H9 (cell line): ENCODE results near the gene CAMKV. TPM values are rescaled to one million over a fixed set of nuclear protein-coding genes. Genes with fewer than 3 reads are reported as not detected.
"Not testable (repeated sequence)": the region's sequence is repeated elsewhere in the genome, so short reads cannot be mapped to it uniquely, and the experiment has no call there.

Experiments
- DNase-seq: peaks from one replicate; pipeline ENCODE4 v3.0.0-alpha.2; 2017
- H2AFZ ChIP-seq: one replicate; pipeline ENCODE4 v1.6.1; 2013; ENCODE audit warnings: mild to moderate bottlenecking, low read length, control low read depth, moderate library complexity
- H2AK5ac ChIP-seq: 2 replicates; pipeline ENCODE4 v1.6.1; 2013; ENCODE audit warnings: low read length, control low read depth, mixed read lengths; ENCODE audit not compliant: insufficient read length
- H2BK120ac ChIP-seq: one replicate; pipeline ENCODE4 v1.6.1; 2013; ENCODE audit warnings: low read depth, mild to moderate bottlenecking, low read length, control low read depth, inconsistent platforms; ENCODE audit not compliant: poor library complexity, severe bottlenecking
- H2BK12ac ChIP-seq: 2 replicates; pipeline ENCODE4 v1.6.1; 2013; ENCODE audit warnings: low read length, control low read depth, mixed read lengths, low read depth; ENCODE audit not compliant: insufficient read length
- H2BK15ac ChIP-seq: 2 replicates; pipeline ENCODE4 v1.6.1; 2013; ENCODE audit warnings: low read depth, low read length, control low read depth
- H2BK20ac ChIP-seq: one replicate; pipeline ENCODE4 v1.6.1; 2013; ENCODE audit warnings: low read depth, mild to moderate bottlenecking, low read length, control low read depth, inconsistent platforms; ENCODE audit not compliant: poor library complexity, severe bottlenecking
- H2BK5ac ChIP-seq: 2 replicates; pipeline ENCODE4 v1.6.1; 2013; ENCODE audit warnings: low read length, control low read depth, mixed read lengths; ENCODE audit not compliant: insufficient read length
- H3K14ac ChIP-seq: 2 replicates; pipeline ENCODE4 v1.6.1; 2013; ENCODE audit warnings: low read length, control low read depth; ENCODE audit not compliant: insufficient read depth
- H3K18ac ChIP-seq: 2 replicates; pipeline ENCODE4 v1.6.1; 2013; ENCODE audit warnings: low read depth, mild to moderate bottlenecking, mixed read lengths, low read length, control low read depth; ENCODE audit not compliant: insufficient read length
- H3K23ac ChIP-seq: 2 replicates; pipeline ENCODE4 v1.6.1; 2013; ENCODE audit warnings: low read length, control low read depth, mixed read lengths, low read depth; ENCODE audit not compliant: insufficient read length
- H3K23me2 ChIP-seq: 2 replicates; pipeline ENCODE4 v1.6.1; 2013; ENCODE audit warnings: low read depth, mild to moderate bottlenecking, mixed read lengths, low read length, control low read depth; ENCODE audit not compliant: insufficient read length, poor library complexity, severe bottlenecking
- H3K27ac ChIP-seq: 2 replicates; pipeline ENCODE4 v1.5.1; 2013; ENCODE audit warnings: low read length, control low read depth, mixed read lengths, low read depth; ENCODE audit not compliant: insufficient read length
- H3K27me3 ChIP-seq: 2 replicates; pipeline ENCODE4 v1.6.1; 2013; ENCODE audit warnings: low read length, control low read depth, inconsistent platforms; ENCODE audit not compliant: insufficient read depth
- H3K4ac ChIP-seq: 2 replicates; pipeline ENCODE4 v1.6.1; 2013; ENCODE audit warnings: low read depth, mild to moderate bottlenecking, control low read depth, inconsistent platforms, low read length, moderate library complexity
- H3K4me1 ChIP-seq: 2 replicates; pipeline ENCODE4 v1.6.1; 2013; ENCODE audit warnings: low read length, control low read depth, inconsistent platforms; ENCODE audit not compliant: insufficient read depth
- H3K4me2 ChIP-seq: 2 replicates; pipeline ENCODE4 v1.6.1; 2013; ENCODE audit warnings: low read length, control low read depth, mixed read lengths; ENCODE audit not compliant: insufficient read length, insufficient read depth
- H3K56ac ChIP-seq: 2 replicates; pipeline ENCODE4 v1.6.1; 2013; ENCODE audit warnings: low read depth, mild to moderate bottlenecking, mixed read lengths, low read length, control low read depth; ENCODE audit not compliant: insufficient read length
- H3K79me1 ChIP-seq: 2 replicates; pipeline ENCODE4 v1.6.1; 2013; ENCODE audit warnings: low read depth, mild to moderate bottlenecking, moderate library complexity, low read length, control low read depth, inconsistent platforms; ENCODE audit not compliant: insufficient read depth, poor library complexity, severe bottlenecking
- H3K79me2 ChIP-seq: 2 replicates; pipeline ENCODE4 v1.6.1; 2013; ENCODE audit warnings: low read length, control low read depth, inconsistent platforms; ENCODE audit not compliant: insufficient read depth
- H3K9ac ChIP-seq: 2 replicates; pipeline ENCODE4 v1.6.1; 2013; ENCODE audit warnings: low read length, control low read depth, mixed read lengths; ENCODE audit not compliant: insufficient read length; ENCODE audit errors: extremely low read depth
- H3K9me3 ChIP-seq: one replicate; pipeline ENCODE4 v1.6.1; 2013; ENCODE audit warnings: low read depth, low read length, inconsistent platforms; ENCODE audit not compliant: control insufficient read depth
- H3T11ph ChIP-seq: one replicate; pipeline ENCODE4 v1.6.1; 2013; ENCODE audit warnings: mild to moderate bottlenecking, low read length, control low read depth, inconsistent platforms
- H4K20me1 ChIP-seq: one replicate; pipeline ENCODE4 v1.6.1; 2013; ENCODE audit not compliant: control insufficient read depth, insufficient read length, insufficient read depth
- H4K5ac ChIP-seq: 2 replicates; pipeline ENCODE4 v1.6.1; 2013; ENCODE audit warnings: low read depth, mild to moderate bottlenecking, mixed read lengths, low read length, control low read depth; ENCODE audit not compliant: insufficient read length
- H4K8ac ChIP-seq: replicated peaks from 2 replicates; pipeline ENCODE4 v1.6.1; 2013; ENCODE audit warnings: low read length, control low read depth, mixed read lengths, low read depth; ENCODE audit not compliant: insufficient read length
- H4K91ac ChIP-seq: 2 replicates; pipeline ENCODE4 v1.6.1; 2013; ENCODE audit warnings: low read depth, mild to moderate bottlenecking, moderate library complexity, mixed read lengths, low read length, control low read depth; ENCODE audit not compliant: insufficient read length
- H3K27ac Mint-ChIP-seq, 3 experiments: 2 replicates in 2 of 3; 3 replicates in 1 of 3; pipeline ENCODE4 v1.8.0; 2020 to 2021; ENCODE audit warnings: mixed read lengths in 3 of 3, mild to moderate bottlenecking in 1 of 3, moderate library complexity in 1 of 3
- H3K27me3 Mint-ChIP-seq: 2 replicates; pipeline ENCODE4 v1.8.0; 2021; ENCODE audit warnings: low read depth, mild to moderate bottlenecking, moderate library complexity, mixed read lengths
- H3K36me3 Mint-ChIP-seq, 3 experiments: 2 replicates in 2 of 3; 3 replicates in 1 of 3; pipeline ENCODE4 v1.8.0; 2020 to 2021; ENCODE audit warnings: low read depth in 3 of 3, mixed read lengths in 3 of 3; ENCODE audit not compliant: insufficient read depth in 1 of 3
- H3K4me1 Mint-ChIP-seq, 2 experiments: 2 replicates each; pipeline ENCODE4 v1.8.0; 2020; ENCODE audit warnings: mixed read lengths in 2 of 2
- H3K4me3 Mint-ChIP-seq, 2 experiments: 2 replicates in 1 of 2; 3 replicates in 1 of 2; pipeline ENCODE4 v1.8.0; 2020 to 2021; ENCODE audit warnings: mild to moderate bottlenecking in 2 of 2, mixed read lengths in 2 of 2, moderate library complexity in 1 of 2
- H3K9me3 Mint-ChIP-seq, 2 experiments: 2 replicates in 1 of 2; 3 replicates in 1 of 2; pipeline ENCODE4 v1.8.0; 2020; ENCODE audit warnings: mild to moderate bottlenecking in 2 of 2, mixed read lengths in 2 of 2, moderate library complexity in 1 of 2
- WGBS: extraction: QIAGEN DNeasy Blood & Tissue Kit; methylation state at CpG from one replicate; pipeline ENCODE4 v1.1.7; 2013; ENCODE audit warnings: missing lambda C conversion rate, low lambda C conversion rate, mixed read lengths; ENCODE audit not compliant: insufficient read length; ENCODE audit errors: extremely low coverage; 5-methylcytosine and 5-hydroxymethylcytosine counted together
- total RNA-seq: library from RNA; stranded (reverse); gene quantifications from 2 replicates; pipeline ENCODE4 v1.2.1, GENCODE V29; 2021
- TF ChIP-seq, protein P1 (sequence below): fragments of 200-600 bp; sonication (generic); conservative IDR thresholded peaks from 3 replicates; pipeline ENCODE4 v1.8.0; 2021; ENCODE audit warnings: antibody characterized with exemption, mild to moderate bottlenecking

The CAMKV gene
- total RNA-seq, 1 experiment from 2014 or later, result 54.2 TPM

DNA sequence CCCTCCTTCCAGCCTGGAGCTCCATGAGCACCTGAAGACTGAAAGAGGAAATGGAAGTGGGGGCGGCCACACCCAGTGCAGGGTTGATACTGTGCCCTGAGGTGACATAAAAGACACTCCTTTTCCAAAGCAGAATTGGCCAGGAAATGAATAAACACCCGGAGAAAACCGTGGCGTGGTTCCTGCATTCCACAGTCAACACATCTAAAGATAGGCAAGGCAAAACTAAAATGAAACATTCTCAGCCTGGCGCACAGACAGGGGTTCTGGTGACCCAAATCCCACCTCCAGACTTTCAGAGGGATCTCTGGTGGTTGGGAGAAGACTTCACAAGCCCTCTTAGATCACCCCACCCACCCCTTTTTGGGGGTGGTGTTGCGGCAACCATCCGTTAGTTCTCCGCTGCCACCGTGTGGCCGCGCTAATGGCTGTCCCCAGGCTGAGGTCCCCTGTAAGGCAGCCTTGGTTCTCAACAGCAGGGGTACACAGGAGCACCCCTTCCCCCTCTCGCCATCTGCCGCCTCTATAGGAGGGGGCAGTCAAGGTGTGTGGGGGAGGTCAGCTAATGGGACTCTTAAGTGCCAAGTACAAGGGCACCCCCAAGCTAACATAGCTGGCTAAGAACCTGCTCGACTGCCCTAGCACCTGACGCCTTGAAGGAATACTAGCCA is 36.5 kb upstream of the CAMKV start:
- H2AFZ ChIP-seq, result no peak overlapping the region
- Mint-ChIP-seq H3K27ac (peak overlapping the region; percentile 66 to 77 (median 68); a peak in 2 of 7 replicates), H3K4me1 (peaks cover 41 to 63% of the 10 kb centered on the region in 2 experiments), H3K27me3 (no peaks in the 10 kb centered on the region; the same call in 1 of the 2 replicates), H3K4me3 (peak overlapping the region; percentile 1 to 34; a peak in 2 of 5 replicates), H3K36me3 (peaks cover 0 to 5% (median 0%) of the 10 kb centered on the region in 3 experiments; a peak in 3 of 7 replicates), H3K9me3 (no peaks in the 10 kb centered on the region; a peak in 1 of 5 replicates)
- H3K14ac ChIP-seq, result no peak overlapping the region
- no peak overlapping the region for H3K9ac ChIP-seq
- no peak overlapping the region for H2AK5ac ChIP-seq
- H3T11ph ChIP-seq, result no peak overlapping the region
- H3K23me2 ChIP-seq, result no peaks in the 10 kb centered on the region
- no peak overlapping the region for H4K8ac ChIP-seq
- no peak overlapping the region for H3K18ac ChIP-seq
- DNase-seq, result peak; percentile 69
- no peak overlapping the region for H4K5ac ChIP-seq
- H3K4me2 ChIP-seq, result no peak overlapping the region
- no peaks in the 10 kb centered on the region; the same call in 1 of the 2 replicates for H3K27me3 ChIP-seq
- H3K4me1 ChIP-seq, result peaks cover 2% of the 10 kb centered on the region; the same call in 1 of the 2 replicates
- no peak overlapping the region for H2BK20ac ChIP-seq
- H4K91ac ChIP-seq, result no peak overlapping the region
- H2BK5ac ChIP-seq, result no peak overlapping the region
- no peak overlapping the region for H2BK12ac ChIP-seq
- H3K56ac ChIP-seq, result no peak overlapping the region
- TF ChIP-seq, protein P1, sequence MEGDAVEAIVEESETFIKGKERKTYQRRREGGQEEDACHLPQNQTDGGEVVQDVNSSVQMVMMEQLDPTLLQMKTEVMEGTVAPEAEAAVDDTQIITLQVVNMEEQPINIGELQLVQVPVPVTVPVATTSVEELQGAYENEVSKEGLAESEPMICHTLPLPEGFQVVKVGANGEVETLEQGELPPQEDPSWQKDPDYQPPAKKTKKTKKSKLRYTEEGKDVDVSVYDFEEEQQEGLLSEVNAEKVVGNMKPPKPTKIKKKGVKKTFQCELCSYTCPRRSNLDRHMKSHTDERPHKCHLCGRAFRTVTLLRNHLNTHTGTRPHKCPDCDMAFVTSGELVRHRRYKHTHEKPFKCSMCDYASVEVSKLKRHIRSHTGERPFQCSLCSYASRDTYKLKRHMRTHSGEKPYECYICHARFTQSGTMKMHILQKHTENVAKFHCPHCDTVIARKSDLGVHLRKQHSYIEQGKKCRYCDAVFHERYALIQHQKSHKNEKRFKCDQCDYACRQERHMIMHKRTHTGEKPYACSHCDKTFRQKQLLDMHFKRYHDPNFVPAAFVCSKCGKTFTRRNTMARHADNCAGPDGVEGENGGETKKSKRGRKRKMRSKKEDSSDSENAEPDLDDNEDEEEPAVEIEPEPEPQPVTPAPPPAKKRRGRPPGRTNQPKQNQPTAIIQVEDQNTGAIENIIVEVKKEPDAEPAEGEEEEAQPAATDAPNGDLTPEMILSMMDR, result peak; percentile 81
- H3K9me3 ChIP-seq, result no peaks in the 10 kb centered on the region
- H3K23ac ChIP-seq, result no peak overlapping the region
- H3K79me1 ChIP-seq, result no peaks in the 10 kb centered on the region
- no peak overlapping the region for H3K27ac ChIP-seq
- H4K20me1 ChIP-seq, result no peaks in the 10 kb centered on the region
- H2BK15ac ChIP-seq, result no peak overlapping the region
- H2BK120ac ChIP-seq, result no peak overlapping the region
- H3K79me2 ChIP-seq, result no peaks in the 10 kb centered on the region
- H3K4ac ChIP-seq, result no peak overlapping the region
- no CpG with 5 or more reads among the region's 15 CpGs for WGBS

DNA sequence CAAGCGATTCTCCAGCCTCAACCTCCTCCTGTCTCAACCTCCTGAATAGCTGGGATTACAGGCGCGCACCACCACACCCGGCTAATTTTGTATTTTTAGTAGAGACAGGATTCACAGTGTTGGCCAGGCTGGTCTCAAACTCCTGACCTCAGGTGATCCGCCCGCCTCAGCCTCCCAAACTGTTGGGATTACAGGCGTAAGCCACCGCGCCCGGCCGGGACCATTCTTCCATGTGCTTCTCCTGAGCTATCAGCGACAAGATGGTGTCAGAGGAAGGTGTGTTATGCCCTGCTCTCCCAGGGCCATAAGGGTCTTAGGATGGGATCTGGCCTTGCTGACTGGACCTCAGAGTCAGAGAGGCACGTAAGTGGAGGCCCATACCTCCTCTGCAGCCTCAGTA is 34.7 kb upstream of the CAMKV start:
- H3K4me1 Mint-ChIP-seq, result peaks cover 31 to 48% of the 10 kb centered on the region in 2 experiments

More for the DNA sequence above, 34.7 kb upstream of the CAMKV start:
- not testable (repeated sequence) for H3T11ph ChIP-seq, H2BK12ac ChIP-seq, H2BK5ac ChIP-seq, H3K27ac ChIP-seq, H2AFZ ChIP-seq, H3K27me3 ChIP-seq, H3K23ac ChIP-seq, H3K9me3 ChIP-seq, H3K18ac ChIP-seq, H3K4ac ChIP-seq, H3K9ac ChIP-seq, DNase-seq, H3K27me3 Mint-ChIP-seq, H3K79me1 ChIP-seq, H3K14ac ChIP-seq, H2AK5ac ChIP-seq, H3K9me3 Mint-ChIP-seq, H3K4me3 Mint-ChIP-seq, H4K5ac ChIP-seq, H3K4me2 ChIP-seq, H3K23me2 ChIP-seq, H4K8ac ChIP-seq, H3K56ac ChIP-seq, H4K20me1 ChIP-seq, H3K36me3 Mint-ChIP-seq, H2BK20ac ChIP-seq, H2BK15ac ChIP-seq, H3K79me2 ChIP-seq, H3K4me1 ChIP-seq, H2BK120ac ChIP-seq, H4K91ac ChIP-seq
- no CpG with 5 or more reads among the region's 13 CpGs for WGBS
- peak overlapping the region in 2 of 3 experiments; percentile 92 to 97; a peak in 2 of 7 replicates for H3K27ac Mint-ChIP-seq
